ENCODE measurements around the gene MTUS2. TPM values are rescaled to one million over a fixed set of nuclear protein-coding genes. Genes with fewer than 3 reads are reported as not detected.

MTUS2 gene
- total and polyA plus RNA-seq, 2 experiments from 2014 or later: 0.27 to 0.38 TPM

DNA sequence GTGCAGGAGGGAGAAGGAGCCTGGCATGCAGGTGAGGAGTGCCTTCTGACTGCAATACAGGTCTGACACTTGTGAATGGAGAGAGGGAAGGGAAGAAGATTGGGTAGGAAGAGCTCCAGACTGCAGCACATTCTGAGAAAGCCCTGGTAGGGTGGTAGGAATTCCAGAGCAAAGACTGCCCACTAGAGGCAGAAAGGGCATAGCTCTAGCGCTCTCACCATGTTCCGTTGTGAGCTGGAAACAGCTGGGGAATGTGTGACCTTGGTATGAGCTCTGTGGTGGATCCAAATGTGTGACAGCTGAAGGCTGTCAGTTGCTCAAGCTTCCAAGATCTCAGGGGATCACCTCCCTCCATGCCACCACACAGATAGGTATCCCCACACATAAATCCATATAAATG, 2.9 kb upstream of the MTUS2 start:
- peaks cover 4% of the 10 kb centered on the region; the same call in 1 of the 2 replicates for H3K4me1 ChIP-seq (ENCODE audit: insufficient read depth)
- H3K79me2 ChIP-seq (replicated peaks; ENCODE audit: insufficient read depth): no peaks in the 10 kb centered on the region
- no peak overlapping the region for H3K4me3 ChIP-seq
- ATAC-seq (peak; percentile 7; the same call in 2 of the 3 replicates), DNase-seq (ENCODE audit: low spot score) (peak; percentile 56)
- peaks cover 39% of the 10 kb centered on the region for H3K27me3 Mint-ChIP-seq (ENCODE audit: insufficient read depth, low read depth, poor library complexity)
- H3K27ac ChIP-seq (ENCODE audit: low read depth): no peak overlapping the region
- TF ChIP-seq, protein P1, sequence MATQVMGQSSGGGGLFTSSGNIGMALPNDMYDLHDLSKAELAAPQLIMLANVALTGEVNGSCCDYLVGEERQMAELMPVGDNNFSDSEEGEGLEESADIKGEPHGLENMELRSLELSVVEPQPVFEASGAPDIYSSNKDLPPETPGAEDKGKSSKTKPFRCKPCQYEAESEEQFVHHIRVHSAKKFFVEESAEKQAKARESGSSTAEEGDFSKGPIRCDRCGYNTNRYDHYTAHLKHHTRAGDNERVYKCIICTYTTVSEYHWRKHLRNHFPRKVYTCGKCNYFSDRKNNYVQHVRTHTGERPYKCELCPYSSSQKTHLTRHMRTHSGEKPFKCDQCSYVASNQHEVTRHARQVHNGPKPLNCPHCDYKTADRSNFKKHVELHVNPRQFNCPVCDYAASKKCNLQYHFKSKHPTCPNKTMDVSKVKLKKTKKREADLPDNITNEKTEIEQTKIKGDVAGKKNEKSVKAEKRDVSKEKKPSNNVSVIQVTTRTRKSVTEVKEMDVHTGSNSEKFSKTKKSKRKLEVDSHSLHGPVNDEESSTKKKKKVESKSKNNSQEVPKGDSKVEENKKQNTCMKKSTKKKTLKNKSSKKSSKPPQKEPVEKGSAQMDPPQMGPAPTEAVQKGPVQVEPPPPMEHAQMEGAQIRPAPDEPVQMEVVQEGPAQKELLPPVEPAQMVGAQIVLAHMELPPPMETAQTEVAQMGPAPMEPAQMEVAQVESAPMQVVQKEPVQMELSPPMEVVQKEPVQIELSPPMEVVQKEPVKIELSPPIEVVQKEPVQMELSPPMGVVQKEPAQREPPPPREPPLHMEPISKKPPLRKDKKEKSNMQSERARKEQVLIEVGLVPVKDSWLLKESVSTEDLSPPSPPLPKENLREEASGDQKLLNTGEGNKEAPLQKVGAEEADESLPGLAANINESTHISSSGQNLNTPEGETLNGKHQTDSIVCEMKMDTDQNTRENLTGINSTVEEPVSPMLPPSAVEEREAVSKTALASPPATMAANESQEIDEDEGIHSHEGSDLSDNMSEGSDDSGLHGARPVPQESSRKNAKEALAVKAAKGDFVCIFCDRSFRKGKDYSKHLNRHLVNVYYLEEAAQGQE (IDR thresholded peaks at IDR 0.05; ENCODE audit: unreplicated experiment): no peak
- TF ChIP-seq, protein P2, sequence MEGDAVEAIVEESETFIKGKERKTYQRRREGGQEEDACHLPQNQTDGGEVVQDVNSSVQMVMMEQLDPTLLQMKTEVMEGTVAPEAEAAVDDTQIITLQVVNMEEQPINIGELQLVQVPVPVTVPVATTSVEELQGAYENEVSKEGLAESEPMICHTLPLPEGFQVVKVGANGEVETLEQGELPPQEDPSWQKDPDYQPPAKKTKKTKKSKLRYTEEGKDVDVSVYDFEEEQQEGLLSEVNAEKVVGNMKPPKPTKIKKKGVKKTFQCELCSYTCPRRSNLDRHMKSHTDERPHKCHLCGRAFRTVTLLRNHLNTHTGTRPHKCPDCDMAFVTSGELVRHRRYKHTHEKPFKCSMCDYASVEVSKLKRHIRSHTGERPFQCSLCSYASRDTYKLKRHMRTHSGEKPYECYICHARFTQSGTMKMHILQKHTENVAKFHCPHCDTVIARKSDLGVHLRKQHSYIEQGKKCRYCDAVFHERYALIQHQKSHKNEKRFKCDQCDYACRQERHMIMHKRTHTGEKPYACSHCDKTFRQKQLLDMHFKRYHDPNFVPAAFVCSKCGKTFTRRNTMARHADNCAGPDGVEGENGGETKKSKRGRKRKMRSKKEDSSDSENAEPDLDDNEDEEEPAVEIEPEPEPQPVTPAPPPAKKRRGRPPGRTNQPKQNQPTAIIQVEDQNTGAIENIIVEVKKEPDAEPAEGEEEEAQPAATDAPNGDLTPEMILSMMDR (conservative IDR thresholded peaks at IDR 0.05; ENCODE audit: low read depth in 2 of 2): peak; percentile 44 to 64
- TF ChIP-seq EZH2phosphoT487 (IDR thresholded peaks at IDR 0.05; ENCODE audit: unreplicated experiment): no peak
- no peak for TF ChIP-seq STAT1 (IDR thresholded peaks at IDR 0.05; ENCODE audit: unreplicated experiment)
- H3K27ac Mint-ChIP-seq: no peak overlapping the region
- no peak overlapping the region for H2AFZ ChIP-seq
- H4K20me1 ChIP-seq (replicated peaks; ENCODE audit: insufficient read depth): no peaks in the 10 kb centered on the region
- H3K9me3 Mint-ChIP-seq: peaks cover 9% of the 10 kb centered on the region; the same call in 2 of the 3 replicates
- H3K4me1 Mint-ChIP-seq: peaks cover 5% of the 10 kb centered on the region
- peaks cover 46% of the 10 kb centered on the region for H3K27me3 ChIP-seq (ENCODE audit: insufficient read depth)
- 0 out of 2 replicates have a peak, but pooled peaks cover 3% of the 10 kb centered on the region for H3F3A ChIP-seq (replicated peaks; ENCODE audit: low read depth)
- no peak overlapping the region for H3K4me2 ChIP-seq
- H3K36me3 ChIP-seq (ENCODE audit: insufficient read depth): no peaks in the 10 kb centered on the region
- H3K9me2 ChIP-seq (ENCODE audit: insufficient read depth): no peaks in the 10 kb centered on the region
- no peak overlapping the region; the same call in 2 of the 3 replicates for H3K4me3 Mint-ChIP-seq
- peaks cover 5% of the 10 kb centered on the region; the same call in 1 of the 3 replicates for H3K36me3 Mint-ChIP-seq (ENCODE audit: low read depth)

DNA sequence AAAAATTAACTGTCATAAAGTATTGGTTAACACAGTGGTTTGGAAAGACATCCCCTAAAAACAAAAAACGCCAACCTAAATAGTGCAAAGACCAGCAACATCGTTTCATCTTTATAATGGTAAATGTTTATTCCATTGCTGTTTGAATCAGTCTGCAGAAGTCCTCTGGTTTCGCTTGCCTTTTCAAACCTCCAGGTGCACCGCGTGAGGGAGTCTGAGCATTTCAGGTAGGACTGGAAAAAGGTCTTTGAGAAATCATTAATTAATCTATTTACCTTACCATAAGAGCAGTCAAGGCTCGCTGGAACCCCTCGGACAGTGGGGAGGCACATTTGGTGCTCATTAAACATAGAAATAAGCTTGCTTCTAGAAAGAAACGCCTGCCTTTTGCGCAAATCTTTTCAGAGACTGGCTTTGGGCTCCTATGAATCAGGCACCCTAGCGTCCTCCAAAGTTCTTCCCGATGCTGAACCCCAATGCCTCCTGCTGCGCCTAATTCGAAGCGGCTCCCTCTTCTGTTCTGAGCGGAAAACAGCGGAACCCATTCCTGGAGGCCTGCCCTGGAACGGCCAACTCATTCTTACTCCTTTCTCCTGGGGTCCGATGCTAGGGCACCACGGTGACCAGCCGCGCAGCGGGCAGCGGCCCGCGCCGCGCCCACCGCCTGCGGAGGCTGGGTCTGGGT, 951 bp upstream of the MTUS2 start:
- TF ChIP-seq, protein P3, sequence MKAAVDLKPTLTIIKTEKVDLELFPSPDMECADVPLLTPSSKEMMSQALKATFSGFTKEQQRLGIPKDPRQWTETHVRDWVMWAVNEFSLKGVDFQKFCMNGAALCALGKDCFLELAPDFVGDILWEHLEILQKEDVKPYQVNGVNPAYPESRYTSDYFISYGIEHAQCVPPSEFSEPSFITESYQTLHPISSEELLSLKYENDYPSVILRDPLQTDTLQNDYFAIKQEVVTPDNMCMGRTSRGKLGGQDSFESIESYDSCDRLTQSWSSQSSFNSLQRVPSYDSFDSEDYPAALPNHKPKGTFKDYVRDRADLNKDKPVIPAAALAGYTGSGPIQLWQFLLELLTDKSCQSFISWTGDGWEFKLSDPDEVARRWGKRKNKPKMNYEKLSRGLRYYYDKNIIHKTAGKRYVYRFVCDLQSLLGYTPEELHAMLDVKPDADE (IDR thresholded peaks at IDR 0.05): no peak
- TF ChIP-seq, protein P1 (IDR thresholded peaks at IDR 0.05; ENCODE audit: unreplicated experiment): no peak
- TF ChIP-seq CREB1 (CRISPR knock-in tag; IDR thresholded peaks at IDR 0.05; ENCODE audit: low read depth): no peak
- TF ChIP-seq, protein P2 (conservative IDR thresholded peaks at IDR 0.05; ENCODE audit: low read depth in 2 of 2): peak; percentile 16 to 31; a peak in 2 of 4 replicates
- Mint-ChIP-seq H3K4me3 (peak overlapping the region; percentile 69), H3K27me3 (ENCODE audit: insufficient read depth, low read depth, poor library complexity) (peaks cover 46% of the 10 kb centered on the region), H3K9me3 (peaks cover 9% of the 10 kb centered on the region; the same call in 2 of the 3 replicates), H3K36me3 (ENCODE audit: low read depth) (peaks cover 5% of the 10 kb centered on the region; the same call in 1 of the 3 replicates), H3K4me1 (peaks cover 5% of the 10 kb centered on the region), H3K27ac (no peak overlapping the region)
- Histone ChIP-seq H3K27me3 (ENCODE audit: insufficient read depth) (peaks cover 66% of the 10 kb centered on the region), H3K4me3 (peak overlapping the region; percentile 68), H3K4me1 (ENCODE audit: insufficient read depth) (peaks cover 4% of the 10 kb centered on the region; the same call in 1 of the 2 replicates), H3K36me3 (ENCODE audit: insufficient read depth) (no peaks in the 10 kb centered on the region), H4K20me1 (replicated peaks; ENCODE audit: insufficient read depth) (no peaks in the 10 kb centered on the region), H3F3A (replicated peaks; ENCODE audit: low read depth) (0 out of 2 replicates have a peak, but pooled peaks cover 3% of the 10 kb centered on the region), H2AFZ (peak overlapping the region; percentile 92), H3K9me2 (ENCODE audit: insufficient read depth) (no peaks in the 10 kb centered on the region), H3K27ac (ENCODE audit: low read depth) (no peak overlapping the region), H3K4me2 (peak overlapping the region; percentile 76), H3K79me2 (replicated peaks; ENCODE audit: insufficient read depth) (no peaks in the 10 kb centered on the region)
- DNase-seq (ENCODE audit: low spot score) (peak; percentile 73), ATAC-seq (peak; percentile 23; the same call in 2 of the 3 replicates)
